GM19395 (cell line): ENCODE results near the gene NAA16.
"Not testable (repeated sequence)": the region's sequence is repeated elsewhere in the genome, so short reads cannot be mapped to it uniquely, and the experiment has no call there.

Experiments
- ATAC-seq: cut with Tn5 transposase; IDR thresholded peaks from one replicate; pipeline ENCODE4 v1.9.1; 2021; ENCODE audit warnings: mild to moderate bottlenecking, moderate library complexity; ENCODE audit not compliant: unreplicated experiment

The NAA16 gene

DNA sequence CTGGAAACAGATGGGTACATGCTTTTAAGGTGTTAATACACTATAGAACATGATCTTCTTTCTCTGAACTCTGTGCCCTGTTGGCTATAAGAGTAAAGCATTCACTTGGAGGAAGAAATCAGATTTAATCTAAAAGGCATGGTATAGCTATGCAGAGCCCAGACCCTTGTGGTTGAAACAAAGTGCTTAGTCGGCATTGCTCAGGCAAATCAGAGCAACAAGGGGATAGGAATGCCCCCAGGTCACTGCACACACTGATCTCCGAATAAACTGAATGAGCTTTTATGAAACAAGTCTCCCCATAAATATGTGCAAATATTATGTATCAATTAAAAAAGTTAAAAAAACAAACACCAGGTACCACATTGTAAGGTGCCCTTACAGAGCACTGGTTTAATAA, 94.3 kb downstream of the NAA16 start:
- ATAC-seq, result no peak

DNA sequence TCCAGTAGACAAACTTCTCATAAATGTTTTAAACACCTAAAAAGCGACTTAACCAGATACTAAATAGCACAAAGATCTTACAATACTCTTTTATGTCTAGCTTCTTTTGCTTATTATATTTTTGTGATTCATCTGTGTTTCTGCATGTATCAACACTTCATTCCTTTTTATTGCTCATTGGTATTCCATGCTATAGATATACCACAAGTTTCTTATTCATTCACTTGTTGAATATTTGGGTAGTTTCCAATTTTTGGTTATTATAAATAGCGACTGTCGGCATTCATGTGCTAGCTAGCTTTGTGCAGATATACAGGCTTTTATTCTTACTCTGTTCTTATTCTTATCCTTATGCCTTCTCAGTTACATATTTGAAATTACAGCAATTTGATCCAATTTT, 96.3 kb downstream of the NAA16 start:
- no peak for ATAC-seq

DNA sequence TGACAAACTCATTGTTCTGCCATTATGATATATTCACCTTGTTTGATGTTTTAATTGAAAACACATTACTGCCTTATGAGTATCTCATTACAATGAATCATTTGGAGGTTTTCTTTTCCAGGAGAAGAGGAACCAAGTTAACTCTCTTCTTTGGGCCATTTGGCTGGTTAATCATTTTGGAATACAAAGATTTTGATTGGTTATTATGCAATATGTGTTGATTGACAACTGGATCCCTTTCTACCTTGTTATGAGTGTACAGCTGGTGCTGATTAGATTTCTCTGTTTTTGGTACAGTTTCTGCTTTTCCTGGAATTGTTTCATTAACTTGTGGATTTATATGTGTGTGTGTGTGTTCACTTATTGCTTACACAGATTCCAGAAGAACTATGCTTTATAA, 97.1 kb downstream of the NAA16 start:
- no peak for ATAC-seq

DNA sequence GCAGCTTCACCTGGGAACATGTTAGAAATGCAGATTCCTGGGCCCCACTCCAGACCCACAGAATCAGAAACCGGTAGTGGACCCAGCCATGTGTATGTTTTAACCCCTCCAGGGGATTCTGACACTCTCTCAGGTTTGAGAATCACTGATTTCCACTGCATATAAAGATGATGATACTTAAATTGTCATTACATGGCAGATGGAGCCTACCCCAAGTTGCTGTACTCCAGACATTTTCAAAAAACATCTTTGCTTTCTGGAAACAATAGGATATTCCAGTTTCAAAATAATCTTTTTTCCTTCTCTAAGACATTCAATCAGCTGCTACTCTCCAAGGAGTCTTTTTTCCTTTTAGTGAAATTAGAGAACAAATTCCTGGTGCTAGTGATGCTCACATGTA, 97.7 kb downstream of the NAA16 start:
- no peak for ATAC-seq

- no peak for ATAC-seq
These were observed 98.5 kb downstream of the NAA16 start for GRCh38 chr13:41409611-41410010.

DNA sequence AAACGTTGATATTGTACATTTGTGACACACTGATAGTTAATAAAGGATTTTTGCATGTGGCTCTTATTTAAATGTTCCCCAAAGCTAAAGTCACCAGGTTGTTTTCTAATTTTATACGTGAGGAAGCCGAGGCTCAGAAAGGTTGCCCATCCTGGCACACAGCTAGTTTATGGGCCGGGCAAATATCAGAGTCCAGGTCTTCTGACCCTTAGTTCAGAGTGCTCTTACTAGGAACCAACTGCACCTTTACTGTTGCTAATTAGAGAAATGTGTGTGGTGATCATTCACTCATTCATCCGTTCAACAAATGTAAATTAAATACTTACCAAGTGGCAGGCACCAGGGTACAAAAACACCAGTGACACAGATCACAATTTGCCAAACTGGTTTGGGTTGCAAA, 100.0 kb downstream of the NAA16 start:
- no peak for ATAC-seq

DNA sequence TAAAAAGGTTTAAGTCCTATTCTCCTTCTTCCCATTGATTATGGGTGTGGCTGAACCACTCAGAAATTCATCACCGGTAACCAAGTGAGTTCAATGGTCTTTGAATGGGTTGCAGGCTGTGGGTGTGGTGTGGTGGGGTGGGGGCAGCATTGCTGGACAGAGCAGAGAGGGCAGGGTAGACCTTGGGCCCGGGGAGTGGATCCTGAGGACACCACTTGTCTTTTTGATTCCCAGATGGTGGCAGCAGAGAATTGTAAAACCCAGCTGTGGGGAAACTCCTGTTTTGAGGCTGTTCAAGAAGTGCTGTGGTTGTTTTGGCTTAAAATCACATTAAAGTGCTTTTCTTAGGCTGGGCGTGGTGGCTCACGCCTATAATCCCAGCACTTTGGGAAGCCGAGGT, 100.5 kb downstream of the NAA16 start:
- no peak for ATAC-seq

DNA sequence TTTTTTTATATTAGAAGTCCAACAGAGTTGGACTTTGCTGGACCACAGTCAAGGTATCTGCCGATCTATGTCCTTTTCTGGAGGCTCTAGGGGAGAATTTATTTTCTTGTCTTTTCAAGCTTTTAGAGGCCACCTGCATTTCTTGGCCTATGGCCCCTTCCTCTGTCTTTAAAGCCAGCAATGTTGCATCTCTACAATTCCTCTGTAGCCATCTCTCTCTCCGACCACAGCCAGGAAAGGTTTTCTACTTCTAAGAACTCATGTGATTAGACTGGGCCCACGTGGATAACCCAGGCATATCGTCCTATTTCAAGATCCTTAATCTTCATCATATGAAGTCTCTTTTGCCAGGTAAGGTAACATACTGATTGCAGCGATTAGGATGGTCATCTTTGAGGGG, 102.8 kb downstream of the NAA16 start:
- ATAC-seq, result no peak

DNA sequence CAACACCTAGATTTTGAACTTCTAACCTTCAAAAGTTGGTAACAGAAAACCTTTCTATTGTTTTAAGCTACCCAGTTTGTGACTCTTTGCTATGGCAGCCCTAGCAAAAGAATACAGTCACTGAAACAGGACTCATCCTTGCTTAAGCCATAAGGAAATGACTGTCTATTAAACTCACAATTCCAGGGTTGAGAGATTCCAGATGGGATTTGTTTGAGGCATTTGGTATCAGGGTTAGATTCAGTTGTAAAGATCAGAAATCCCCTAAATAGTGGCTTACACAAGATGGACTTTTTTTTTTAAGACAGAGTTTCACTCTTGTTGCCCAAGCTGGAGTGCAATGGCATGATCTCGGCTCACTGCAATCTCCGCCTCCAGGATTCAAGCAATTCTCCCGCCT, 105.2 kb downstream of the NAA16 start:
- ATAC-seq, result no peak

- ATAC-seq, result no peak
These were observed 107.0 kb downstream of the NAA16 start for GRCh38 chr13:41418027-41418426.

DNA sequence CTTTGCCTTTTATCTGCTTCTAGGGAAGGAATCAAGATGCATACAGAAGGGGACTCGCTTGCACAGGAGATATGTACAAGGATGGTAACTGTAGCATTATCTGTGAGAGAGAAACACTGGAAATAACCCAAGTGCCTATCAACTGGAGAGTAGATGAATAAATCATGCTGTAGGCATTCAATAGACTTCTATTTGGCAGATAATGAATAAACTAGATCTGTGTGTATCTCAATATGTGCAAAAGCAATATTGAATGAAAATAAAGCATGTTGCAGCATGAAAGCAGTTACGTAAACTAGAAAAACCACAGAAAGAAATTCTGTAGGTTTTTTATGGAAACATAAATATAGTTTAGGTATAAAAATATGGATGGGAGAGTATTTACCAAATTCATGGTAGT, 107.7 kb downstream of the NAA16 start:
- no peak for ATAC-seq

DNA sequence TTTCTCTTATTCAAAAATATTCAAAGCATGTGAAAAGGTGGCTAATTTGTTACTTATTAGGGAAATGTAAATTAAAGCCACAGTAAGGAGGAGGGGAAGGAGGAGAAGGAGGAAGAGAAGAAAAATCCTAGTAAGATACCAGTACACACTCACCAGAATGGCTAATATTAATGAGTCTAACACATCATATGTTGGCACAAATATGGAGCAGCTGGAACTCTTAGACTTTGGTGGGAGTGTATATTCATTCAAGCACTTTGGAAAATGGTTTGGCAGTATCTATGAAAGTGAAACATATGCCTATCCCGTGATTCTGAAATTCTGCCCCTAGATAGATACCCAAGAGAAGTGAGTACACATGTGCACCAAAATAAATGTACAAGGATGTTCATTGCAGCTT, 108.1 kb downstream of the NAA16 start:
- ATAC-seq, result no peak

GRCh38 chr13:41420146-41420545, 109.1 kb downstream of the NAA16 start:
- no peak for ATAC-seq

DNA sequence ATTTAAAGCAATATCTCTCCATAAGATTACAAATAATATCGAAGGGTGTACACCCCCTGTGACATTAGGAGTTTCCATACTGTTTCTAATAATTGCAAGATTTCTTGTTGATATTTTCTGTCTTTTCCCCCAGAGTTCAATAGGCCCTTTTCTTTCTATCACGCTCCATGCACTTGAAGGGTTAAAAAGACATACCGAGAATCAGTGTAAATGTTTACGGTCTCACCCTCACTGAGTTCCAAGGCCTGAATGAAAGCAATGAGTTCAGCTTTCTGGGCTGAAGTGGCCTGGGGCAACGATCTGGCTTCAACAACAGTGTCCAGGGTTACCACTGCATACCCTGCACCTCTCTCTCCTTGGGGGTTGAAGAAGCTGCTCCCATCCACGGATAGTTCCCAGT, 110.3 kb downstream of the NAA16 start:
- ATAC-seq, result not testable (repeated sequence)

- ATAC-seq, result not testable (repeated sequence)
These were observed 110.9 kb downstream of the NAA16 start for GRCh38 chr13:41421983-41422382.

DNA sequence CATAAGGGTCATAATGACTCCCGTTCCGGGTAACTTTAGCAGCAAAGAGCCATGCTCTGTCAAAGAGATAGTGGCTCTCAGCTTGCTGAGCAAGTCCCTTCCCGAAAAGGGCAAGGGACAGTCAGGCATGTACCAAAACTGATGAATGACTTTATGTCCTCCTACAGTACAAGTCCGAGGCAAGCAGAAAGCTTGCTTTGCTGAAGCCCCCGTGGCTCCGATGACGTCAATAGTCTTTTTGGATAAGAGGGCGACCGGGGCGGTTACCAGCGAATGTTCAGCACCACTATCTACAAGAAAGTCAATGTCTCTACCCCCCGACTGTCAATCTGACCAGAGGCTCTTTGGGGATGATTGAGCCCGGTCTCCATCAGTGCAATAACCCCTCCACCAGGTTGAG, 112.2 kb downstream of the NAA16 start:
- ATAC-seq, result not testable (repeated sequence)

GRCh38 chr13:41424675-41425074, 113.6 kb downstream of the NAA16 start:
- not testable (repeated sequence) for ATAC-seq

GRCh38 chr13:41426047-41426446, 115.0 kb downstream of the NAA16 start:
- ATAC-seq, result no peak
